ENCODE data around the gene PFKP. TPM values are rescaled to one million over a fixed set of nuclear protein-coding genes. Genes with fewer than 3 reads are reported as not detected.

Gene PFKP
- total RNA-seq, 2 donors from 2014 or later = 76.9 to 106 TPM

DNA sequence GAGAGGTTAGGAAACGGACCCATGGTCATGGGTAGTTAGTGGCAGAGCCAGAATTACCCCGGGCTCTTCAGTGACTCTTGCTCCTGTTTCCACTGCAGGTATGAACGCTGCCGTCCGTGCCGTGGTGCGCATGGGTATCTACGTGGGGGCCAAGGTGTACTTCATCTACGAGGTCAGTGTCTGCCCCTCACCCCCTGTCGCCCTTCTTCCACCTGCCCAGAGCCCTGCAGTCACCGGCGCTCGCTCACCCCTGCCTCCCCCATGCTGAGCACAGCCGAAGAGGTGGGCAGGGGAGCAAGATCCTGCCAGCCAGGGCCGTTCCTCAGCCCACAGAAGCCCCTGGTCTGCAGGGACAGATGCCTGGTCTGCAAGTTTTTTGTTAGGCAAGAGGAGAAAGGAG lies 14.9 kb downstream of the PFKP start:
- peaks cover 19% of the 10 kb centered on the region for H3K4me1 Mint-ChIP-seq
- no peak for ATAC-seq
- no peaks in the 10 kb centered on the region for H3K27me3 Mint-ChIP-seq
- H3K4me3 Mint-ChIP-seq = no peak overlapping the region
- no peak for DNase-seq
- no peak overlapping the region for H3K27ac Mint-ChIP-seq
- no peaks in the 10 kb centered on the region for H3K9me3 ChIP-seq (ENCODE audit: control insufficient read depth, low read length, poor library complexity, severe bottlenecking)
- peaks cover 10% of the 10 kb centered on the region for H3K36me3 Mint-ChIP-seq (ENCODE audit: low read depth)

DNA sequence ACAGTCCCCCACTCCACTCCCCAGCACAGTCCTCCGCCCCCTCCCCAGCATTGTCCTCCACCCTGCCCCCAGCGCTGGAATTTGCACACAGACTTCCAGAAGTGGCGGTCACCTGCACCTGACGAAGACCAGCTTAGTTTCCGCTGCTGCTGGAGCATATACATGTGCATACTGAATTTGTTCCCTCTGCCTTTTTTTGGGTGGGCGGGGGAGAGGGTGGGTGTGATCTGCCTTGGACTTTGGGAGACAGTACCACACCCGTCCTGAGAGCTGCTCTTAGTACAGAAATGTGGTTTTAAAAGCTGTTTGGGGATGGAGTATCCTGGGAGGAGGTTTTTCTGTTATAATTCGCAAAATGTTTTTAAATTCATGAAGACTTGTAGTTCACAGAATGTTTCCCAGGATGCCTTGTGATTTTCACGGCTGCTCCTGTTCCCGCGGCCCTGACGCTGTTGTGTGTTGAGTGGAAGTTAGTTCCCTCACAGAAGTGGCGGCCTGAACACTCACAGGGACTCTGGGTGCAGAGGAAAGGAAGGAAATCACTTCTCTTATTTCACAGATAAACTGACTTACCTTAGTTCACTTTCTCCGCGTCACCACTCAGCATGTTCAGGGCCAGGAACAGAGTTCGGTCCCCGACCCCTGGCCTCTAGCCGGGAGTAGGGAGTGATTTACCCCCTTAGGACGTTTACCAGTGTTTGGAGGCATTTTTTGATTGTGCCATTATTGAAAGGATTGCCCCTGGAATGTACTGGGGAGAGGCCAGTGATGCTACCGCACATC lies 18.6 kb downstream of the PFKP start:
- Mint-ChIP-seq H3K27ac (no peak overlapping the region), H3K4me3 (no peak overlapping the region), H3K27me3 (no peaks in the 10 kb centered on the region), H3K4me1 (peaks cover 19% of the 10 kb centered on the region), H3K36me3 (ENCODE audit: low read depth) (peaks cover 5% of the 10 kb centered on the region)
- ATAC-seq (no peak), DNase-seq (no peak)
- no peaks in the 10 kb centered on the region for H3K9me3 ChIP-seq (ENCODE audit: control insufficient read depth, low read length, poor library complexity, severe bottlenecking)

DNA sequence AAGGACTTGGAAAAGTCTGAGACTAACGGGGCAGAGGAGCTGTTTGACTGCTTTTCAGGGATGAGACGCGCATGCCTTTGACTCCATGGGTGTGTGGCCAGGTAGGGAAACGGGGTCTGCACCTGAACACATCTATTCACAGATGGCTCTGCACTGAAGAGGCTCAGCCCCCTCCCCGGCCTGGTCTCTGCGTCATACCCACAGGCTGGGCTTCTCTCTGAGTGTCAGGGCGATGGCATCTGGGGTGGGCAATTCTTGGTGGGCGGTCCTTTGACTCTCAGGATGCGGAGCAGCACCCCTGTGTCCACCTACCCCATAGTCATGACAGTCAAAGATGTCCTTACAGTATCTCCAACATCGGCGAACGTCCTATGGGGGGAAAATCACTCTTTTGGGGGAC lies 23.0 kb downstream of the PFKP start:
- DNase-seq (no peak), ATAC-seq (no peak)
- Mint-ChIP-seq H3K27ac (no peak overlapping the region), H3K27me3 (no peaks in the 10 kb centered on the region), H3K4me1 (peaks cover 47% of the 10 kb centered on the region), H3K4me3 (no peak overlapping the region), H3K36me3 (ENCODE audit: low read depth) (peaks cover 2% of the 10 kb centered on the region)
- H3K9me3 ChIP-seq (ENCODE audit: control insufficient read depth, low read length, poor library complexity, severe bottlenecking) = no peaks in the 10 kb centered on the region

DNA sequence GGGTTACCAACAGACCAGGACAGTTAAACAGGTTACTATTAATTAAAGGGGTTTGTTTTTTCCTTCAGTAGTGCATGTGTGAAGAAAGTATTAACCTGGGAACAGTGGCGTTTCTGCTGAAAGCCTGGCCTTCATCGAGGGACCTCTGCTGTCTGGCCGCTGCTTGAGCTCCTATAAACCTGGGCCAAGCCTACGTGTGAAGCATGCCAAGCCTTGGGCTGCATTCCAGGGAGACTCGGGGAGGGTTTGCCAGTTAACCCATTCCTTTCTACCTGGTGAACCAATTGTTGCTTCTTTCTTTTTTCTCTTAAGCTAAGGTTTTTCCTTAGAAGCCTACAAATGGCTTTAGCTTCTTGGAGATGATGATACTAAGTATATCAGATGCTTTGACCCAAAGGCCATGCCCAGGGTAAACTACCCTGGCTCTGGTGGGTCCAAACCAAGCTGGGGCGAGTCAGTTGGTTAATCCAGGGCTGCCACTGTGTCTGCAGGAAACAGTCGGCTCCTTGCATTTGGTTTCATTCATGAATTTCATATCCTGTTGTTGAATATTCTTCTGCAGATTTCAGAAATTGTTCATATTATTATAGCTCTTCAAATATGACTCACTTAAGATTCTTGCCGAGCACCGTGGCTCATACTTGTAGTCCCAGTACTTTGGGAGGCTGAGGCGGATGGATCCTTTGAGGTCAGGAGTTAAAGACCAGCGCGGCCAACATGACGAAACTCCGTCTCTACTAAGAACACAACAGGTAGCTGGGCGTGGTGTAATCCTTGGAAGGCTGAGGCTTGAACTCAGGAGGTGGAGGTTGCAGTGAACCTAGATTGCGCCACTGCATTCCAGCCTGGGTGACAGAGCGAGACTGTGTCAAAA lies 23.8 kb downstream of the PFKP start:
- H3K9me3 ChIP-seq (ENCODE audit: control insufficient read depth, low read length, poor library complexity, severe bottlenecking) = no peaks in the 10 kb centered on the region
- Mint-ChIP-seq H3K4me3 (peak overlapping the region; percentile 15), H3K4me1 (peaks cover 54% of the 10 kb centered on the region), H3K27me3 (no peaks in the 10 kb centered on the region), H3K36me3 (ENCODE audit: low read depth) (peaks cover 2% of the 10 kb centered on the region), H3K27ac (peak overlapping the region; percentile 87)
- ATAC-seq (no peak), DNase-seq (no peak)

DNA sequence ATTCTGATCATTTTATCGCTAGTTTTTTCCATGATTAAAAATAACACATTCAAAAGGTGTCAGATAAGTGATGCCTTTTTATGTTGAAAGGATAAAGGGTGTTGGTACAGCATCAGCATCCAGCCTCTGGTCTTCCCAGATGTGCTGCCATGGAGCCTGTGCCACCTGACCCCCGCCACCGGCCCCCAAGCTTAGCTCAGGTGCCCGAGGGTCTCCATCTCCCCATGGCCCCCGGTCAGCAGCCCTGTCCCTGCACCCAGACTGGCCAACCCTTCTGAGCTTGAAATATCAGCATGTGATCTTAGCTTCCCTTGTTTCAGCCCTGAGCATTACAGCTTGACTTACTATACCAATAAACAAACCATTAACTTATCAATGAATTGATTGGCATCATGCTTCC lies 24.6 kb downstream of the PFKP start:
- no peak overlapping the region for H3K4me3 Mint-ChIP-seq
- no peak for DNase-seq
- no peaks in the 10 kb centered on the region for H3K9me3 ChIP-seq (ENCODE audit: control insufficient read depth, low read length, poor library complexity, severe bottlenecking)
- peaks cover 54% of the 10 kb centered on the region for H3K4me1 Mint-ChIP-seq
- no peaks in the 10 kb centered on the region for H3K27me3 Mint-ChIP-seq
- H3K27ac Mint-ChIP-seq = peak overlapping the region; percentile 87
- no peak for ATAC-seq
- H3K36me3 Mint-ChIP-seq (ENCODE audit: low read depth) = peaks cover 2% of the 10 kb centered on the region

DNA sequence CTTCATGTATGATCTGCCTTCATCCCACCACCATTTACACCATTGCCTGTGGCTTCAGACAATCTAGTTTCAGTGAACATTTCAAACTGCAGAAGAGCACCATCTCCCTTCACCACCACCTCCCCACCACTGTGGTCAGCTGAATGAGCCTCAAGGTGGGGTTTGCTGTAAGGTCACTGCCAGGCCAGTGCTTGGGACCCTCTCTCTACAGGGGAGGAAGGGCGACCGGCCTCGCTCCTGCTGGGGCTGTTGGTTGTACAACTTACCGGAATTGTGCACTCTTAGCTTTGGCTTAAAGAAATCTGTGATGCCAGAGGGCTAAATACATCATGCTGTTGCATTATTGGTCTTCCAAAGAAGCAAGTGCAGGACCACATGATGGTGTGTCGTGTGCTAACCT lies 26.6 kb downstream of the PFKP start:
- Mint-ChIP-seq H3K4me1 (peaks cover 50% of the 10 kb centered on the region), H3K27ac (peak overlapping the region; percentile 83), H3K4me3 (peak overlapping the region; percentile 68), H3K27me3 (no peaks in the 10 kb centered on the region), H3K36me3 (ENCODE audit: low read depth) (peaks cover 2% of the 10 kb centered on the region)
- ATAC-seq = no peak
- no peaks in the 10 kb centered on the region for H3K9me3 ChIP-seq (ENCODE audit: control insufficient read depth, low read length, poor library complexity, severe bottlenecking)
- DNase-seq = no peak

DNA sequence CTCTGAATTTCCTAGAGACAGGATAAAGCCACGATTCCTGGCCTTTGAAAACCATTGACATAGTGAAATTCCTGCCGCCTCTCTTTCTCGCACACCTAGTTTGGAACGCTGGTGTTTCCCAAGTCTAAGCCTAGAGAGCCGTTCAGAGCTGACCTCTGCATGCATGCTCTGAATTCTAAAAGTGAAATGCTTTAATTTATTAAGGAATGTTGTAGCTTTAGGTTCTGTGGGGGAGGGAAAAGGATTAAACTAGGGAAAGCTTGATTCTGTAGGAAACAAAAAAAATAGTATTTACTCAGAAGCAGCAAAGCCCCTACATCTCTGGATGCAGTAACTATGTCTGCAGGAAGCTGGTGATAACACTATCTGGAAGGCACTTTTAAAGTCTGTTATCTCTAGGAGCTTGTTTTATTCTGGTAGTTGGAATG lies 27.3 kb downstream of the PFKP start:
- H3K4me3 Mint-ChIP-seq = peak overlapping the region; percentile 68
- H3K36me3 Mint-ChIP-seq (ENCODE audit: low read depth) = peaks cover 5% of the 10 kb centered on the region
- peaks cover 50% of the 10 kb centered on the region for H3K4me1 Mint-ChIP-seq
- ATAC-seq = no peak
- peak overlapping the region; percentile 83 for H3K27ac Mint-ChIP-seq
- no peaks in the 10 kb centered on the region for H3K27me3 Mint-ChIP-seq
- no peak for DNase-seq
- H3K9me3 ChIP-seq (ENCODE audit: control insufficient read depth, low read length, poor library complexity, severe bottlenecking) = no peaks in the 10 kb centered on the region

DNA sequence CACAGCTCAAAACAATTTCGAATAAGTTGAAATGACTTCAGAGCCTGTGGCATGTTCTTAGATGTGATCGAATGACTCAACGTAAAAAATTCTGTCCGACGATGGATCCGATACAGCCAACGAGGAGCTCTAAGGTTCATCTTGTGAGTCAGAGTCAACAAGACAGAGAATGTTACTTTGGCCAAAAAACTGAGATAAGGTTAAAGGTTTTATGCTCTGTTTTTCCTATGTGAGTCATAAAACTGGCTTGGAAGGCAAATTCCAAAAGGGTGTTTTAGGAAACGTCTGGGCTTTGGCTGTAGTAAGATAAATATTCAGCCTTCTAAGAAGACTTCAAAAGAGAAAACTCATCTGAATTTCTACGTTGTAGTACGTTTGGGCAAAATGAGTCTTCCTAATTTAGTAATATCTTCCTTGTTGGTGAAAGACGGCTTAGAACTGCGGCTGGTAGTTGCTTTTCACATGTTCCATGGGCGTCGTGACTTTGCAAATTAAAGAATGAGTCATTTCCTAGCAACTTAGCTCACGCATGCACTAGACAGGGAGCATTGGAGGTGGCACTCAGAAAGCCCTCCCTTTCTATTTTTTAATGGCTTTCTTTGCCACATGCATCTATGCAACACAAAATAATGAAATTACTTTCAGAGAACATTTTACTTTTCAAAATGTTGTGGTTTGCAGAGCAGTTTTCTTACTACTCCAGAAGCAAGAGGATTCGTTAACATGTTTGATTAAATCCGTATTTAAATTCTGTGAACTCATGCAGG lies 28.2 kb downstream of the PFKP start:
- peaks cover 50% of the 10 kb centered on the region for H3K4me1 Mint-ChIP-seq
- H3K36me3 Mint-ChIP-seq (ENCODE audit: low read depth) = peaks cover 8% of the 10 kb centered on the region
- no peak for DNase-seq
- peak; percentile 86 for ATAC-seq
- no peaks in the 10 kb centered on the region for H3K27me3 Mint-ChIP-seq
- peak overlapping the region; percentile 68 for H3K4me3 Mint-ChIP-seq
- H3K9me3 ChIP-seq (ENCODE audit: control insufficient read depth, low read length, poor library complexity, severe bottlenecking) = no peaks in the 10 kb centered on the region
- peak overlapping the region; percentile 83 for H3K27ac Mint-ChIP-seq

DNA sequence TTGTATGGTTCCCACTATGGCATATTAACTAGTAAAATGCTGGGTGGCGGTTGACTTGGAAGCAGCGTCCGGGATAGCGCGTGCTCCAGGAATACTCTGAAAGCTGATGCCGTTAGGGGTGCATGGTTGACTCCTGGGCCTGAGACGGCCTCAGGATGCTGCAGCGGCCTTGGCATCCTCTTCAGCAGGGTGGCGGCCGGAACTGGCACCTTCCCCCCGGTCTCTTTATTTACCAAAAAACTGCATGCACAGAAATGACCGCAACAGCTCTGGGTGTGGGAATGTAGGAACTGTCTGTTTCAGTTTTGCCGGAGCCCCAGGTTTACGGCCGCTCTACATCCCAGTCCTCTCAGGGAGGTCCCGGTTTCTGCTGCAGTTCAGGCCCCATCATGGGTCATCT lies 28.8 kb downstream of the PFKP start:
- no peak for ATAC-seq
- H3K27ac Mint-ChIP-seq = peak overlapping the region; percentile 83
- H3K9me3 ChIP-seq (ENCODE audit: control insufficient read depth, low read length, poor library complexity, severe bottlenecking) = no peaks in the 10 kb centered on the region
- no peak for DNase-seq
- H3K4me1 Mint-ChIP-seq = peaks cover 48% of the 10 kb centered on the region
- H3K36me3 Mint-ChIP-seq (ENCODE audit: low read depth) = peaks cover 8% of the 10 kb centered on the region
- no peaks in the 10 kb centered on the region for H3K27me3 Mint-ChIP-seq
- H3K4me3 Mint-ChIP-seq = peak overlapping the region; percentile 36

DNA sequence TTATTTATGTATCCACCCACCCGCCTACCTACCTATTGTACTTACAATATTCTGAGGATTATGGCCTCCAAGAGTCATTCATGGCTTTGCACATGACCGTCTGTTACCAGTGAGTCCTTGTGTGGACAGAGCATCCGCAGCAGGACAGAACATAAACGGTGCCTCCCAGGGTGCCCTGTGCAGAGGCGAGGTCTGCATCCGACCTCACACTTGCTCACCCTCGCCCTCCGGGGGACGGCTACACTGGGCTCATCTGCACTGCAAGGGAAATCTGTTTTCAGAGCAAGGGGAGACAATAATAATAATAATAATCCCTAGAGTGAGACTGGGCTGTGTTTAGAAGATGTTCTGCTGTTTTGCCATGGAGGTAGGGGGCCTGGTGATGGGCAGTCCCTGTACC lies 29.8 kb downstream of the PFKP start:
- Mint-ChIP-seq H3K27me3 (no peaks in the 10 kb centered on the region), H3K4me1 (peaks cover 41% of the 10 kb centered on the region), H3K27ac (peak overlapping the region; percentile 14), H3K36me3 (ENCODE audit: low read depth) (peaks cover 10% of the 10 kb centered on the region), H3K4me3 (peak overlapping the region; percentile 36)
- DNase-seq = no peak
- H3K9me3 ChIP-seq (ENCODE audit: control insufficient read depth, low read length, poor library complexity, severe bottlenecking) = no peaks in the 10 kb centered on the region
- ATAC-seq = no peak

DNA sequence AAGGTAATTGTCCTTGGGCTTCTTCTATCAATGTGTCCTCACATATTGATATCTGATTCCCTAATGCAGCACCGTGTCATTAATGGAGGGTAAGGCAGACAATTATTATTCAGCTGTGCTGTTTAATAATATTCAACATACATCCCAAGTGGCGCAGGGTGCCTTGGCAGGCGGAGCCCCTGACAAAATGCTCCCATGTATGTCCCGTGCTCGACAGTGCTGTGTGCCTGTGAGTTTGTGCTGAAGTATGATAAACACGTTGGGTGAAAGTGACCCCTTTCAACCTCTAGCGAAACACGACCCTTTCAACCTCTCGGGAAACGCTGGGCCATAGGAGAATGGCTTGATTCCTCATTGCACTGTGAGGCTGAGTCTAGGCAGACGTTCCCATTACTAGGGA lies 31.3 kb downstream of the PFKP start:
- Mint-ChIP-seq H3K27me3 (no peaks in the 10 kb centered on the region), H3K4me3 (no peak overlapping the region), H3K36me3 (ENCODE audit: low read depth) (peaks cover 10% of the 10 kb centered on the region), H3K27ac (no peak overlapping the region), H3K4me1 (peaks cover 30% of the 10 kb centered on the region)
- no peak for DNase-seq
- ATAC-seq = no peak
- no peaks in the 10 kb centered on the region for H3K9me3 ChIP-seq (ENCODE audit: control insufficient read depth, low read length, poor library complexity, severe bottlenecking)

DNA sequence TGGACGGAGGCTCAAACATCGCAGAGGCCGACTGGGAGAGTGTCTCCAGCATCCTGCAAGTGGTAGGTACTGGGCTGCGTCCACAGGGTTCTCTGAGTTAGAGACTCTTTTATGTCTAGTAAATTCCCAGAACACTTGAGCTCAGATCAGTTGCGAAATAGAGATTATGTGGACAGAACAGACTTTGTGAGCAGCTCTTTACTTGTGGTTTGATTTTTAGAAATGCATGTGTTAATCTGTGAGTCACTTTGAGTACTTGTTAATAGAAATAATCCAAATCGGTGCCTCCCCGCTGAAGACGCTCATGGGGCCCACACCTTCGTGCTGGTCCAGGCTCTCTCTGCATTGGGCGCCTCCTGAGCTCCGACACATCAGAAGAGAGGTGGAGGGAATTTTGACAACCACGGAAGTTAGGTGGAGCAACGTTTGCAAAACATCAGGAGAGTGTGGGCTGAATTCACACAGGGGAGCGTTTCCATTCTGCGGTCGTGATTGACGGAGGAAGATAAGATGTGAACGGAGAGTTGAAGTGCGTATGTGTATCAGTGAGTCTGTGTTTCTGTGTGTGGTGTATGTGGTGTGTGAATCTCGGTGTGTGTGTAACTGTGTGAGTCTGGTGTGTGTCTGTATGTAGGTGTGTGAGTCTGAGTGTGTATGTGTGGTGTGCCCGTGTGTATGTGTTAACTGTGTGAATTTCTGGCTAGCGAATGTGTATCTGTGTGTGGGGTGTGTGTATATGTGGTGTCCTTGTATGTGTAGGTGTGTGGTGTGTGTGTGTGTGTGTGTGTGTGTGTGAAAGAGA lies 32.1 kb downstream of the PFKP start:
- peak overlapping the region; percentile 5 for H3K4me3 Mint-ChIP-seq
- H3K27ac Mint-ChIP-seq = peak overlapping the region; percentile 93
- peaks cover 10% of the 10 kb centered on the region for H3K36me3 Mint-ChIP-seq (ENCODE audit: low read depth)
- peaks cover 22% of the 10 kb centered on the region for H3K4me1 Mint-ChIP-seq
- no peaks in the 10 kb centered on the region for H3K9me3 ChIP-seq (ENCODE audit: control insufficient read depth, low read length, poor library complexity, severe bottlenecking)
- no peaks in the 10 kb centered on the region for H3K27me3 Mint-ChIP-seq
- DNase-seq (no peak), ATAC-seq (no peak)
